Peyer's patch (tissue), 4 donors: ENCODE results near the gene PTRHD1.

ENCODE experiments used
- CTCF ChIP-seq, 6 experiments: fragments of 450-650 bp in 4 of 6; fragments of 200-600 bp in 2 of 6; sonication (generic) in 1 of 6; IDR thresholded peaks; one replicate each; pipeline ENCODE4 v1.5.1; 2017 to 2019; ENCODE audit warnings: antibody characterized with exemption in 6 of 6, mild to moderate bottlenecking in 3 of 6, moderate library complexity in 1 of 6
- POLR2A ChIP-seq, 2 donors: fragments of 450-650 bp; IDR thresholded peaks; one replicate each; pipeline ENCODE4 v1.5.1; 2017; ENCODE audit warnings: antibody characterized with exemption in 2 of 2, mild to moderate bottlenecking in 2 of 2, moderate library complexity in 2 of 2

- TF ChIP-seq CTCF (IDR thresholded peaks at IDR 0.05) (no peak), POLR2A (IDR thresholded peaks at IDR 0.05) (no peak)
Observed at GRCh38 chr2:24814516-24814915, 21.3 kb upstream of the PTRHD1 start.
